UCSD-AML1 (cell line): ENCODE measurements around the gene GLB1L3.
"Not testable (repeated sequence)": the region's sequence is repeated elsewhere in the genome, so short reads cannot be mapped to it uniquely, and the experiment has no call there.

ENCODE experiments used
- DNase-seq: peaks from one replicate; lab custom pipeline; 2025; ENCODE audit not compliant: unreplicated experiment; lab: John Stamatoyannopoulos, UW

The GLB1L3 gene

DNA sequence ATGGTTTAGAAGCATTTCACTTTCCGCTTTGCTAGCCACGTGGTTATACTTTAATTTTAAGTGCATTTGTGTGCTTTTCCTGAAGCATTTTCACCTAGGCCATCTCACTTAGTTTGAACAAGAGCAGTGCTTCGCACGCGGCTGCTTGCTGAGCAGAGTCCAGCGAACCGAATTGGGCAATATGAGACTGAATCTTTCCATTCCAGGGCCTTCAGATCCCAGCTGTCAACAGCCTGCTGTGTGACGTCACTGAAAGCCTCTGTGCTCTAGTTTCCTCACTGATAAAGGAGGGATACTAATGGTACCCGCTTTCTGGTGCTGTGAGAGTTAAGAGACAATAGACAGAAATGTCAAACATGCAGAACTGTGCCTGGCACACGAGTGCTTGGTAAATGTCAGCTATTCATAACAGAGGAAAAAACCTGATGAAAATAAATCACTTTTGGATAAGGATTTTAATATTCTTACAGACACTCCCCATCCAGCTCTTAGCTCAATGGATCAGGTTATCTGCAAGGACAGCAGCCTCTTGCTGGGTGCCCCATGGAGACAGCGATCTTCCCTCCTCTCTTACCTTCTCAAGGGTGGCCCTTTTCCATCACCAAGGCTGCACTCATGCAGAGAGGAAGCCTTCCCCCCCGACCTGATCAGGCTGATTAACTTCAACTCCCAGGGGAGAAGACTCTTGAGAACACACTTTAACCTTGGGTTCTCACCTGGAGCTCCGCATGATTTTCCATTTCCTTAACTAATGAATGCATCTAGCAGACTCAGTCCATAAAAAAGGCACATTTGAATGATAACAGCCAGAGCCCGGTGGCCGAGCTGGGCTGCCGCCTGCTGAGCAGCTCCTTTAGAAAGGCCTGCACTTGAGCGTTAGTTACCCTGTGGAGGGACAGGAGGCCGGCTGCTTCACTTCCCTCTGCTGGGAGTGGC lies 3.5 kb upstream of the GLB1L3 start:
- no peak for DNase-seq

DNA sequence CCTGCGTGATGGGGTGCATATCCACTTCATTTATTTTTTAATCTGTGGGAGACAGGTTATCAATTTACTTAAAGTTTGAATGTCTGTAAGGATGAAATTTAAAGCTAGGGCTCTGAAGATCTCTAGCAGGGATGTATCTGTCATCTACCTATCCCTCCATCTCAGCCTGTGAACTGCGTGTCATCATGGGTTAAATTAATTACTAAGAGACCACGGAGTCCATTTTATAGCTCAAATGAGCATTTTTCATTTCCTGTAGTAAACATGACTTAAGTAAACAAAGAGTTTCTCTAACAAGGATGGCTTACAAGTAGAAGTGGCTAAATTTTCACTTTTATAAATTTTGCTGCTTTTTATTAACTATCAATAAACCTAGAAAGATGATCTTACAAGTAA lies 2.9 kb upstream of the GLB1L3 start:
- no peak for DNase-seq

DNA sequence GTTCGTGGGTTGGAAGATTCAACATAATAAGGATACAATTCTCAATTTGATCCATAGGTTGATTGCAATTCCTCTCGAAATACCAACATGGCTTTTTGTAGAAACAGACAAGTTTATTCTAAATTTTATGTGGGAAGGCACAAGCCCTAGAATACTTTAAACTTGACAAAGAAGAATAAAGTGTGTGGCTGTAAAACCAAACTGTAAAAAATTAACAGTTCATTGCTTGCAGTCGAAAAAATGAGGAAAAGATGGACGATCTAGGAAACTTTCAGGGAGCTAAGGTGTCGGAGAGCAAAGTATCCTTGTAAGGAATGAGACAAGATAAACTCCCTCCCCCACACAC lies 1.0 kb upstream of the GLB1L3 start:
- no peak for DNase-seq

DNA sequence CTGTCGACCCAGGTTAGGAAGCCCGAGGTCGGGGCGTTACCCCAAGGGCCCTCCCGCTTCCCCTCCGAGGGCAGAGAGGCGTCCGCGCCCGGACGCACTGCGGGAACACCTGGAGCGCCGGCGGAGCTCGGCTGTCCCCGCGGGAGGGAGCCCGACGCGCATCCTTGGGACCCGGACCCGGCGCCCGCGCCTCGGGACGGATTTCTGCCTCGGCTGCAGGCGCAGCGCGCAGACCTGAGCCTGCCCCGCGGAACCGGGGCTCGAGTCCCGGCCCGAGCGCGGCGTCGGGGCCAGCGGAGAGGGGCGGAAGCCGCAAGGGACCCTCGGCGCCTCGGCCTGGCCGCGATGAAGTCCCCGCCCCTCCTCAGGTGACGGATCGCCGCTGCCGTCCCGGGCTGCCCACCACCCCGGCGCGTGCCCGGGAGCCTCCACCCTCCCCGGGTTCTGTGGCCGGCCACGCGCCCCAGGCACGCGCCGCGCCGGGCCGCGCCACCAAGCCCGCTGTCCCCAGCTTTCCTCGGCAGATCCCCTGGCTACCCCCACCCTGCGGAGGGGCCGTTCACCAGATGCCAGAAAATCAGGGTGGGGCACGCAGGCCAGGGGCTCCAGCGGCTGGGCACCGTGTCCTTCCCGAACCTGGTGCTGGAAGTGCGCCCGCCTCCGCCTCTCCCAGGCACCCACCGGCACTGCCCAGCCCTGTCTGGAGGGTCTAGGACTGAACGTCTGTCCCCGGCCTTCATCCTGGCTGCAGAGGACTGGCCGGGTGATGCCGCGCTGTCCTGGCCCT lies 410 bp downstream of the GLB1L3 start:
- DNase-seq: no peak

DNA sequence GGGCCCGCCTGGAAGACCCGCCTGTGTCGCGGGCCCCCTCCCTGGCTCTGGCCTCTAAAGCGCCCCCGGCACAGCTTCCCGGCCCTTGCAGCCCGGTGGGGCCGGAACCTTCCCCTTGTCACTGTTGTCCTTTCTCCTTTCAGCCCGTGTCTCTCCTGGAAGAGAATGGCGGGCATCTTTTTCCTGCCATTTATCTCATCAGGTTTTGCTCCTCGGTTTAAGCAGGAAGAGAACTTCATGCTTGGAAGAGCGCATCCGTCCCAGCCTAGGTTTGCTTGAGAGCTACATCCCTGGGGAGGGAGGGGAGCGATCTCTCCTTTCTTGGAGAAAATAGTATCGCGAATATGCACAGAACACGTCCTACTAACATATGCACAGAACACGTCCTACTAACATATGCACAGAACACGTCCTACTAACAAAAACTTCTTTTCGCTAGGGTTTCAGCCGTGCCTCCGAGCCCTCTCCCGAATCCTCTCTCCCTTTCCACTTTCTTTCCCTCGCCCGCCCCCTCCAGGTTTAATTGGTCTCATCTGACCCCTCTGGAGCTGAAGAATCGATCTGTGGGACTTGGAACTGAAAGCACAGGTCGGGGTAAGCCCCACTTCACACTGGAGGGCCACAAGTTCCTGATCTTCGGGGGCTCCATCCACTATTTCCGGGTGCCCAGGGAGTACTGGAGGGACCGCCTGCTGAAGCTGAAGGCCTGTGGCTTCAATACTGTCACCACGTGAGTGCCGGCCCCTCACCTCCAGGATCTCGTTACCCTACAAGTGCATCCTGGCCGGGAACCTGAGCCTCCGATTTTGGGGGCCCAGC lies 1.2 kb downstream of the GLB1L3 start:
- DNase-seq: no peak

DNA sequence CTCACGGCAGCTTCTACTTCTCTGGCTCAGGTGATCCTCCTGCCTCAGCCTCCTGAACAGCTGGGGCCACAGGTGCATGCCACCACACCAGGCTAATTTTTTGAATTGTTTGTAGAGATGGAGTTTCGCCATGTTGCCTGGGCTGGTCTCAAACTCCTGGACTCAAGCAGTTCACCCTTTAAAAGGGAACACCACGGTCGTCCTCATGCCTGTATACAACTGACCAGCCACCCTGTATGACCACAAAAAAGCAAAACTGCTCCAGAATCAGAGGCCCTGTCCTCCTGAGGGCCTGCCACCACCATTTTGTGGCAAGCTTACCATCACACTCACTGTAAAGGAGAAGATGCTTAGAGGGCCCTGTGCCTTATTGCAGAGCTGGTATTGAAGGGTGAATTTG lies 2.2 kb downstream of the GLB1L3 start:
- no peak for DNase-seq

DNA sequence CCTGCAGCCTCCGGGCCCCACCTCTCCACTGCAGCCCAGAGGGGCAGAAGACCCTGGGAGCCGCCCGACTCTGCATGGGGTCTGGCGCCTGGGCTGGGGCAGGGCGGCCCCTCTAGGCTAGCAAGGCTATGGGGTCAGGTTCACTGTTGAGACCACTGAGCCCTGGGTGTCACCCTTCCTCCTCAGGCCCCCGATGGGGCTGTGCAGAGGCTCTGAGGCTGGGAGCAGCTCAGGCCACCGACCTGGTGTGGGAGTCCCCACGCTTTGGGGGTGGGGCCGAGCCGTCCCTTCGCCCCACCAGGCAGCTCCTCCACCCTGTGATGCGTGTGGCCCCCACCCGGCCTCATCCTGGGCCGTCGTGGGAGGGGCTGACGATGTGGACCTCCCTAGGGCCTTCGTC lies 5.5 kb downstream of the GLB1L3 start:
- not testable (repeated sequence) for DNase-seq

DNA sequence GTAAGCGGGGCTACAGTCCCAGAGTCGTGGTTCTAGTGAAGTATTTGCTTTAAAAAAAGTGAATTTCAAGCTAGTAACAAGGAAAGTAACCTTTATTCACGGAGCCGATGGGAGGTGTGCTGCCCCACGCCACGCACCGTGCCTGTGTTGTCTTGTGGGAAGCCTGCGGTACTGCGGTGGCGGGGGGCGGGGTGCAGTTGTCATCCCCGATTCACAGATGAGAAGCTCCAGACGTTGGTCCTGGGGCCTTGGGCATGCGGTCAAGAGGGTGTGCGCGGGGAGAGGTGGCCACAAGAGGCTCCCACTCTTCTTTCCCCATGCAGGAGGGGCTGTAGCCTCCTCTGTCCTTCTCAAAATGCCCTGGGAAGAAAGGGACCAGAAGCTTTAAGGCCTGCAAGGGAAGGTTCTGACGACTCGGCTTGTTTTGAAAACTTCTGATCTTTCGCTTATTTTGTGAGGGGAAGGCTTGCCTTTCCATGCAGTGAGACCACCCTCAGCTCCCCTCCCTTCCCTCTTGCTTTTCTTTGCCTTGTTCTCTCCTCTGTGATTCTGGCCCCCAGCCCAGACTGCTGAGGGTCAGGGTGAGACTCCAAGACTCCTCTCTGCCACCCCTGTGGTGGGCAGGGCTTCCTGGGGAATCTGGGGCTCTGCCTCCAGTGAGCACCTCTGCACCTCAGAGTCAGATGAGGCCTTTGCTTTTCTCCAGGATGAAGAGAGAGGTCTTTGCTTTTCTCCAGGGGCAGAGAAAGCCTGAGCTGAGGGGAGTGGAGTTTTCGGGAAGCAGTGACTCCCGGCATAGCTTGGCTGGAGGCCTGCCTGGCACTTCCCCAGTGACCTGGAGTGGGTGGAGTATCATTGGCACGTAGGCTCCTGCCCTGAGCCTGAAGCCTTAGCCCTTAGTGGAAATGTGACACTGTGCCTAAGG lies 6.2 kb downstream of the GLB1L3 start:
- DNase-seq: no peak

DNA sequence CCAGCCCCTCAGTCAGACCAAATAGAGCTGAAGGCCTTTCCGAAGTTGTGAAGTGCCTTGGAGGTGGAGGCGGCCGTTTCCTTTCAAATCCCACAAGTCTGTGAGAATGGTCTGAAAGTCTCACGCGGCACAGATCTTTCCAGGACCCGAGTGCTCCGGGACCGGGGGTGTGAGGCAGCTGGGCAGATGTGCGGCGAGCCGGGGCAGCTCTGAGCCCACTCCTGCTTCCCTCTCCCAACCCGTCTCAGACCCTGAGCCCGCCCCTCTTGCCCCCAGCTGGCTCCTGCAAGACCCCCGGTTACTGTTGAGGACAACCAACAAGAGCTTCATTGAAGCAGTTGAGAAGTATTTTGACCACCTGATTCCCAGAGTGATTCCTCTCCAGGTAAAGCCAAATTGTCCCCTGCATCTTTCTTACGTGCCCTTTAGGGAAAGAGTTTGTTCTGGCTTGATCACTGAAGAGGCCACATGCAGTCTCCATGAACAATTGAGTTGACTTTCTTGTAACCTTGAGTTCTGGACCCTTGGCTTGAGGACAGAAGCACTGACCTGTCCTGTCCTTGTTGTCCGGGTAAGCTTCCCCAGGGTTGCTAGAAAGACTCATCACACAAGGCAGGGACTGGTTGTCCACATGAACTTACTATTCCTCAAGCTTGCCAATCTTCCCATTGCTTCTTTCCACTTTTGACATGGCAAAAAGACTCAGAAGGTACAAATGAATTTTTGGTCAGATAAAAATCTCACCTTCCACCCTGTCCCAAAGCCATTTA lies 7.5 kb downstream of the GLB1L3 start:
- no peak for DNase-seq

DNA sequence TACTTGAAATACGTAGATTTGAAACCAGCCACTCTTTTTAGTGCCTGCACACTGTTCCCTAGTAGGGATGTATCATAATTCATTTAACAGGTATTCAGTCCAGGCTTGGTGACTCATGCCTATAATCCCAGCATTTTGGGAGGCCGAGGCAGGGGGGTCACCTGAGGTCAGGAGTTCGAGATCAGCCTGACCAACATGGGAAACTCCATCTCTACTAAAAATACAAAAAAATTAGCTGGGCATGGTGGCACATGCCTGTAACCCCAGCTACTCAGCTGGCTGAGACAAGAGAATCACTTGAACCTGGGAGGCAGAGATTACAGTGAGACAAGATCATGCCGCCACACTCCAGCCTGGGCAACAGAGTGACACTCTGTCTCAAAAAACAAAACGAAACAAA lies 8.2 kb downstream of the GLB1L3 start:
- not testable (repeated sequence) for DNase-seq

DNA sequence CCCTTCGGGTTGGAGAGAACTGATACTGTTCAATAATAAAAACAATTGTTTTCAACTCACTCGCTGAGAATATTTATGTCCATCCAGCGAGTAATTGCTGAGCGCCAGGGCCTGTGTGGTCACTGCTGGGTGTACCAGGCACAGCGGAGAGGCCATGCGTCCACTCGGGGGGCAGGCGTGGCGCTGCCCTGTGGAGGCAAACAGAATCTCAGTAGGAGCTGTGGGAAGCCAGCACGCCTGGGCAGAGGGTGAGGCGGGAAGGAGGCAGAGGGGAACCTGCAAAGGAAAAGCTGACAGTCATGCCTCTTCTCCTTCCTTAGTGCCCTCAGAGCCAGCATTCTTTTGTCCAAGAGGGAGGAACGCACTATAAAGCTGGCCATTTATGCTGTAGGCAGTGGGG lies 11.4 kb downstream of the GLB1L3 start:
- no peak for DNase-seq

DNA sequence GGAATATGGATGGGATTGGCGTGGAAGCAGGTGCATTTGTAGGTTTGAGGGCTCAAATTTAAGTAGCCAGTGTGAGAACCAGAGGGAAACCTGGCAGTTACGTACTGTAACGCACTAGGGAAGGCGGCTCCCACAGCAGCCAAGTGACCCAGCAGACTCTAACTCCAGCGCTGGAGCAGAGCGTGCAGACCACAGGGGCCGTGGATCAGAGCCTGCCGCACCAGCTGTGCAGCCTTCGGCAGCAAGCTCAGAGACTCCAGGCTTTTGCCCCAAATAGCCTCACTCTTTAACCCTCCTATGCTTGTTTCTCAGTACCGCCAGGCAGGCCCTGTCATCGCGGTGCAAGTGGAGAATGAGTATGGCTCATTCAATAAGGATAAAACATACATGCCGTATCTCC lies 12.3 kb downstream of the GLB1L3 start:
- no peak for DNase-seq

DNA sequence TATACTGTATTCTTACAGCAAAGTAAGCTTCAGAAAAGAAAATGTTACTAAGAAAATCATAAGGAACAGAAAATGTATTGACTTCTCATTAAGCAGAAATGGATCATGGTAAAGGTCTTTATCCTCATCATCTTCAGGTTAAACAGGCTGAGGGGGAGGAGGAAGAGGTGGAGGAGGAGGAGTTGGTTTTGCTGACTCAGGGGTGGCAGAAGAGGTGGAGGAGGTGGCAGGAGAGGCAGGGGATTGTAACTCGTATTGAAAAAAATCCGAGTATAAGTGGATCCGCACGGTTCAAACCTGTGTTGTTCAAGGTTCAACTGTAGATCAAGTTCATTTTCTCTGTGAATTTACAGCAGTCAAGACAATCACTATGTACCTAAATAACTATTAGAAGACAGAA lies 13.0 kb downstream of the GLB1L3 start:
- no peak for DNase-seq

DNA sequence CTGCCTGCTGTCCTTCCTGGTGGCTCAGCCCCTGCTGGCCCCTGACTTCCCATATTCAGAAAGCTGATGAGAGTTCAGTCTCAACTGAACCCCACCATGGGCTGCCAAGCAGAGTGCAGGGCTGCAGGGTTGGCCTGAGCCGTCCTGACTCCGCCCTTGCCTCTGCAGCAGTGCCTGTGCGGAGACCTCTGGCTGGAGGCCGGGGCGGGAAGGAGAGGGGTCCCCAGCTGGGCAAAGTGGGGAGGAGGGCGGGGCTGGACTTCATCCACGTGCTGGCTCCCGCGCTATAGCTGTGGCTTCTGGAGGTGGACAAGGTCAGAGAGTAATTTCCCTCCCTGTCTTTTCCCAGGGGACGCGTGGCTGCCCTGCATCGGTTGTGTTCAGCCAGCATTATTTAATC lies 13.6 kb downstream of the GLB1L3 start:
- DNase-seq: no peak

DNA sequence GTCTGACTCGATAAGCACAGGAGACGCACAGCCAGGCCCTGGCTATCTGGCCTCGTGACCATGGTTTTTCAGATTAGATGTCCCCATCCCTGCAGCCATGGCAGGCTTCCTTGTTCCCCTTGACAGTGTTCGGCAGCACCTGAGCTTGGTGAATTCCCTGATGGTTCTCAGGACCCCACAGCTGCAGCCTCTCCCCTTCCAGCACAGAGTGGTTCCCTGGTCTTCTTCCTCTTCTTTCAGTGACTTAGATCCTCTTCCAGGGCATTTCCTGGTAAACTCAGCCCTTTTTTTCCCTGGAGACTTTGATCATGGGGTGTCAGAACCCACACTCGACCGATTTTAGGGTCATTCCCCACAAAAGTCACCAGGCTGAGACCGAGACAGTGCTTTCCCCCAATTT lies 14.5 kb downstream of the GLB1L3 start:
- DNase-seq: no peak

DNA sequence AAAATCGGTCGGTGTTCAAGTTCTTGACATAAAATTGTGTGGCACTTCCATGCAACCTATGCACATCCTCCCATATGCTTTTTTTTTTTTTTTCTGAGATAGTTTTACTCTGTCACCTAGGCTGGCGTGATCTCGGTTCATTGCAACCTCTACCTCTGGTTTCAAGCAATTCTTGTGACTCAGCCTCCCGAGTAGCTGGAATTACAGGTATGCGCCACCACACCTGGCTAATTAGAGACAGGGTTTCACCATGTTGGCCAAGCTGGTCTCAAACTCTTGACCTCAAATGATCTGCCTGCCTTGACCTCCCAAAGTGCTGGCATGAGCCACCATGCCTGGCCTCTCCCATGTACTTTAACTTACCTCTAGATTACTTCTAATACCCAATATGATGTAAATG lies 15.0 kb downstream of the GLB1L3 start:
- DNase-seq: no peak

DNA sequence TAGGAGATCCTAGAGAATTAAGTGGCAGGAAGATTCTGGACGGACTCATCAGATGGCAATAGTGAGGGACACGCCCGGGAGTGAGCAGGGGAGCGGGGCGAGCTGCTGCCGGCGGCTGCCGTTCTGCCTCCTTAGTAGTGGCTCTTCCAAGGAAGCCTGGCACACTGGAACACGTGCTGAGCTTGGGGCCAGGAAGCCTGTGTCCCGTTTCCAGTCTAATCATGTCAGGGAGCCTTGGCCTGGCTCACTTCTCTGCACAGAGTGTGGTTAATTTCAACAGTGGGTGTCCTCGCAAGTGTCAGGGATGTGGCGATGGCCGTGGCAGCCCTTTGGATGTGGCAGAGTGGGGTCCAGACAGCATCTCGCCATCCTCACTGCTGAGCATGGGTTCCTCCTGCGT lies 16.5 kb downstream of the GLB1L3 start:
- DNase-seq: no peak

DNA sequence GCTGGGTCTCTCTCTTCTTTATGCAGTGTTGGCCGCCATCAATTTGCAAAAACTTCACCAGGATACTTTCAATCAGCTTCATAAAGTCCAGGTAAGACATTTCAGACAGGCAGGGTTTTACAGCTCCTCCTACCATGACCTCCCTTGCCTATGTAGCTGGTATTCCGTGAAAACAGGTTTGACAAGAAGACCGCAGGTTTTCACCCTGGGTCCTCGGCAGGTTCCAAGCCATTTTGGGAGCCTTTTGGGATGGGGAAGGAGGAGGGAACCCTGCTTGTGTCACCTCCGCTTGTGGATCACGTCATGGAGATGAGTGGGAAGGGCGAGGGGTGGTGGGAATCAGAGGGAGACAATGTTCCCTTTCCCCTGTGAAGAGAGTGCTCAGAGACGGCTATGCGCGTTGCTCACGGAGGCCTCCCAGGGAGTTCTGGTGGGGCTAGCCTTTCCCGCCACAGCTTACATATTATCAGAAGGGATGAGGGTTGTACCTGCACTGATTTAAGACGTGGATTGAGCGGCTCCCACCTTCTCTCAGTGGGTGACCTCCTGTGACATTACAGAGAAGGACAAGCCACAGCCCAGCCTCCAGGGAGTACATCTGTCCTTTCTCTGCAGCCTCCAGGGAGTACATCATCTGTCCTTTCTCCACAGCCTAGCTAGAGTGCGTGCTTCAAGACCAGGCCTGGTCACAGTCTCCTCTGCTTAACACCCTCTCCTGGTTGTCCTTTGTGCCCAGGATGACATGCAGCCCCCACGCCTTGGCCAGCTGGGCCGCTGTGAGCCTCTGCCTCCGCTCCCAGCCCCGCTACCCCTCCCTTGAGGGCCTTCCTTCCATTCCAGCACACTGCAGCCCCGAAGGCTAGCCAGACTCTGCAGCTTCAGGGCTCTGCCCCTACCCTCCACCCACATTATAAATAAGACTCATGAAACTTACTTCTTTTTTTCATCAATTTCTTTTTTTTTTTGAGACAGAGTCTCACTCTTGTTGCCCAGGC lies 17.2 kb downstream of the GLB1L3 start:
- no peak for DNase-seq

DNA sequence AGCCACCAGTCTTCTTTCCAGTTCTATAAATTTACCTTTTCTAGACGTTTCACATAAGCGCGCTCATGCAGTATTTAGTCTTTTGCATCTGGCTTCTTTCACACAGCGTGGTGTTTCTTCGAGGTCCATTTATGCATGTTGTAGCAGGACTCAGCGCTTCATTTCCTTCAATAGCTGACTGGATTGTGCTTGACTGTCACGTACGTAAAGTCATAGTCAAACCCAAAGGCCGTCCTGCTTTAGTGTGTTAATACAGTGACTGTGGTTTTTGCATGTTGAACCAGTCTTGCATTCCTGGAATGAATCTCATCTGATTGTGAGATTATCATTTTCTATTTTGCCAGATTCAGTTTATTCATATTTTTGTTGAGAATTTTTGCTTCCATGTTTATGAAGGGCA lies 18.5 kb downstream of the GLB1L3 start:
- no peak for DNase-seq
